Fibroblast of lung (primary cell): ENCODE measurements around the gene BEX5. TPM values are rescaled to one million over a fixed set of nuclear protein-coding genes. Genes with fewer than 3 reads are reported as not detected.
"Not testable (repeated sequence)": the region's sequence is repeated elsewhere in the genome, so short reads cannot be mapped to it uniquely, and the experiment has no call there.

ENCODE experiments used
- DNase-seq, 2 donors: peaks; one replicate each; pipeline versions ENCODE4 v3.0.0 to v3.0.0-alpha.2; 2010; ENCODE audit warnings: low read depth in 2 of 2
- H2AFZ ChIP-seq: 2 replicates; pipeline ENCODE4 v1.5.1; 2012; ENCODE audit warnings: low read length, control low read depth, inconsistent platforms
- H3K27ac ChIP-seq: 2 replicates; pipeline ENCODE4 v1.5.1; 2011; ENCODE audit warnings: low read length, control low read depth; ENCODE audit not compliant: insufficient read depth
- H3K27me3 ChIP-seq: 2 replicates; pipeline ENCODE4 v1.5.1; 2011; ENCODE audit warnings: mild to moderate bottlenecking, low read length; ENCODE audit not compliant: control insufficient read depth, insufficient read depth
- H3K36me3 ChIP-seq: 2 replicates; pipeline ENCODE4 v1.5.1; 2011; ENCODE audit warnings: low read length; ENCODE audit not compliant: control insufficient read depth, insufficient read depth
- H3K4me1 ChIP-seq: 2 replicates; pipeline ENCODE4 v1.5.1; 2011; ENCODE audit warnings: low read length; ENCODE audit not compliant: control insufficient read depth, insufficient read depth; ENCODE audit errors: extremely low read depth
- H3K4me2 ChIP-seq: 2 replicates; pipeline ENCODE4 v1.5.1; 2011; ENCODE audit warnings: low read length, control low read depth; ENCODE audit not compliant: insufficient read depth; ENCODE audit errors: extremely low read depth
- H3K4me3 ChIP-seq, 4 experiments: fragments of 200-600 bp in 1 of 4; sonication (generic) in 1 of 4; replicated peaks in 1 of 4; 2 replicates each; pipeline ENCODE4 v1.5.1; 2011 to 2016; ENCODE audit warnings: low read length in 4 of 4, low read depth in 3 of 4, mild to moderate bottlenecking in 3 of 4, control low read depth in 2 of 4, inconsistent platforms in 1 of 4, mixed read lengths in 1 of 4; ENCODE audit not compliant: insufficient read depth in 1 of 4; ENCODE audit errors: control extremely low read depth in 1 of 4
- H3K79me2 ChIP-seq: 2 replicates; pipeline ENCODE4 v1.5.1; 2012; ENCODE audit warnings: mild to moderate bottlenecking, low read length, inconsistent platforms; ENCODE audit not compliant: control insufficient read depth, insufficient read depth
- H3K9ac ChIP-seq: 2 replicates; pipeline ENCODE4 v1.5.1; 2011; ENCODE audit warnings: mild to moderate bottlenecking, low read length, control low read depth; ENCODE audit not compliant: insufficient read depth
- H3K9me3 ChIP-seq: 2 replicates; pipeline ENCODE4 v1.5.1; 2012; ENCODE audit warnings: low read depth, low read length; ENCODE audit not compliant: control insufficient read depth, insufficient read depth
- H4K20me1 ChIP-seq: 2 replicates; pipeline ENCODE4 v1.5.1; 2011; ENCODE audit warnings: low read length; ENCODE audit not compliant: control insufficient read depth, insufficient read depth; ENCODE audit errors: extremely low read depth
- EZH2 ChIP-seq: IDR thresholded peaks from 2 replicates; pipeline ENCODE4 v1.5.1; 2012; ENCODE audit warnings: low read length, control low read depth, mild to moderate bottlenecking; ENCODE audit errors: missing control alignments
- polyA plus RNA-seq, 2 donors: library from polyadenylated mRNA; depleted of rRNA in 1 of 2; stranded (reverse) in 1 of 2; unstranded in 1 of 2; fragments of >200 nt; gene quantifications; 2 replicates each; pipeline ENCODE4 v1.2.1, GENCODE V29; 2011 to 2012; ENCODE audit warnings: missing spikeins in 1 of 2
- total RNA-seq: library from RNA; depleted of rRNA; stranded (reverse); fragments of >200 nt; gene quantifications from 2 replicates; pipeline ENCODE4 v1.2.1, GENCODE V29; 2014
- TF ChIP-seq, protein P1 (sequence below), 2 donors: IDR thresholded peaks in 1 of 2; conservative IDR thresholded peaks in 1 of 2; 1 replicate in 1 of 2; 2 replicates in 1 of 2; pipeline ENCODE4 v1.5.1; 2011 to 2012; ENCODE audit warnings: low read length in 2 of 2, control low read depth in 1 of 2, inconsistent platforms in 1 of 2, low read depth in 1 of 2, mild to moderate bottlenecking in 1 of 2

The BEX5 gene
- total and polyA plus RNA-seq, 2 donors (not counting 1 experiment from before 2014, with no cell fraction given) = 0.14 TPM; not detected in 1

DNA sequence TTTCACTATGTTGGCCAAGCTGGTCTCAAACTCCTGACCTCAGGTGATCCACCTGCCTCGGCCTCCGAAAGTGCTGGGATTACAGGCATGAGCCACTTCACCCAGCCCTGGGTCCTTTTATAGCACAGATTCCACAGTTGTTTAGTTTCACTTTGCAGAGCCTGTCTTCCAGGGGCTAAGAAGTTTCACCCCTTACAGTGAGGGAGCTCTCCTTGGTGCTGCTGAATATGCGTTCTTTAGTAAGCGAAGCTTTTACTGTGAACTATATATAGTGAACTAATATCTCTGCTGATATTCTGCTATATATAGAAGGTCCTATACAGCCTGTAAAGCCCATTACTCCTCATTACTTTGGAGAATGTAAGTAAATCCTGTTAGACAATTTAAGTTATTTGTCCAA, 17.7 kb downstream of the BEX5 start:
- DNase-seq = no peak
- Histone ChIP-seq H3K4me2 (no peak overlapping the region), H3K36me3 (no peaks in the 10 kb centered on the region), H3K9ac (no peak overlapping the region), H3K9me3 (no peaks in the 10 kb centered on the region), H3K4me1 (no peaks in the 10 kb centered on the region), H4K20me1 (no peaks in the 10 kb centered on the region), H3K27me3 (no peaks in the 10 kb centered on the region), H3K27ac (no peak overlapping the region), H3K4me3 (no peak overlapping the region), H3K79me2 (no peaks in the 10 kb centered on the region), H2AFZ (no peak overlapping the region)
- TF ChIP-seq, protein P1, sequence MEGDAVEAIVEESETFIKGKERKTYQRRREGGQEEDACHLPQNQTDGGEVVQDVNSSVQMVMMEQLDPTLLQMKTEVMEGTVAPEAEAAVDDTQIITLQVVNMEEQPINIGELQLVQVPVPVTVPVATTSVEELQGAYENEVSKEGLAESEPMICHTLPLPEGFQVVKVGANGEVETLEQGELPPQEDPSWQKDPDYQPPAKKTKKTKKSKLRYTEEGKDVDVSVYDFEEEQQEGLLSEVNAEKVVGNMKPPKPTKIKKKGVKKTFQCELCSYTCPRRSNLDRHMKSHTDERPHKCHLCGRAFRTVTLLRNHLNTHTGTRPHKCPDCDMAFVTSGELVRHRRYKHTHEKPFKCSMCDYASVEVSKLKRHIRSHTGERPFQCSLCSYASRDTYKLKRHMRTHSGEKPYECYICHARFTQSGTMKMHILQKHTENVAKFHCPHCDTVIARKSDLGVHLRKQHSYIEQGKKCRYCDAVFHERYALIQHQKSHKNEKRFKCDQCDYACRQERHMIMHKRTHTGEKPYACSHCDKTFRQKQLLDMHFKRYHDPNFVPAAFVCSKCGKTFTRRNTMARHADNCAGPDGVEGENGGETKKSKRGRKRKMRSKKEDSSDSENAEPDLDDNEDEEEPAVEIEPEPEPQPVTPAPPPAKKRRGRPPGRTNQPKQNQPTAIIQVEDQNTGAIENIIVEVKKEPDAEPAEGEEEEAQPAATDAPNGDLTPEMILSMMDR (conservative IDR thresholded peaks at IDR 0.05 in 1 of 2, IDR thresholded peaks at IDR 0.05 in 1 of 2; ENCODE audit: low read depth in 1 of 2, low read length in 2 of 2) = no peak
- TF ChIP-seq EZH2 = no peak

DNA sequence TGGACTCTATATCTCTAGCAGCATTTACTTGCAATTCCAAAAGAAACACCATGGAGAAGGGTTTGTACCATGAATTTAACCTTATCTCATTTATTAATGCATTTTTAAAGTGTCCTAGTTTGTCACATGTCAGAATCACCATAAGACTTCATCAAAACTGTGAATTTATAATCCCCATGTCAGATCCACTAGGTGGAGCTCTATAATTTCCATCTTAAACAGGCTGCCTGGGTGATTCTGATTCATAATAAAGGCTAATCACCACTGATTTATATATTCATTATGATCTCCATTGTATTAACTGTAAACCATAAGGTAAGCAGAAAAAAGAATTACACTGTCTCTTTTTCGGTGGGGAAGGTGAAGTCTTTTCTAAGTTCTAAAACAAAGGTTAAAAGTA, 26.3 kb downstream of the BEX5 start:
- no peaks in the 10 kb centered on the region for H3K27me3 ChIP-seq
- TF ChIP-seq, protein P1 (conservative IDR thresholded peaks at IDR 0.05 in 1 of 2, IDR thresholded peaks at IDR 0.05 in 1 of 2; ENCODE audit: low read depth in 1 of 2, low read length in 2 of 2) = peak in 1 of 2 donors; percentile 19
- no peak for TF ChIP-seq EZH2
- H3K36me3 ChIP-seq = no peaks in the 10 kb centered on the region
- H3K4me1 ChIP-seq = no peaks in the 10 kb centered on the region
- DNase-seq = peak in 1 of 2 donors; percentile 4
- H3K27ac ChIP-seq = no peak overlapping the region
- H3K4me2 ChIP-seq = no peak overlapping the region
- no peak overlapping the region for H2AFZ ChIP-seq
- no peaks in the 10 kb centered on the region for H3K9me3 ChIP-seq
- H3K79me2 ChIP-seq = no peaks in the 10 kb centered on the region
- H3K9ac ChIP-seq = no peak overlapping the region
- H4K20me1 ChIP-seq = no peaks in the 10 kb centered on the region
- no peak overlapping the region for H3K4me3 ChIP-seq

DNA sequence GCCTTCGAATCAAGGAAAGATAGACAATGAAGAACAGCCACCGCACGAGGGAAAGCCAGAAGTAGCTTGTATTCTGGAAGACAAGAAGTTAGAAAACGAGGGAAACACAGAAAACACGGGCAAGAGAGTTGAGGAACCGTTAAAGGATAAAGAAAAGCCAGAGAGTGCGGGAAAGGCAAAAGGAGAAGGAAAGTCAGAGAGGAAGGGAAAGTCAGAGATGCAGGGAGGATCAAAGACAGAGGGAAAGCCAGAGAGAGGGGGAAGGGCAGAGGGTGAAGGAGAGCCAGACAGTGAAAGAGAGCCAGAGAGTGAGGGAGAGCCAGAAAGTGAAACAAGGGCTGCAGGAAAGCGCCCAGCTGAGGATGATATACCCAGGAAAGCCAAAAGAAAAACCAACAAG, 28.9 kb downstream of the BEX5 start:
- TF ChIP-seq, protein P1 (conservative IDR thresholded peaks at IDR 0.05 in 1 of 2, IDR thresholded peaks at IDR 0.05 in 1 of 2; ENCODE audit: low read depth in 1 of 2, low read length in 2 of 2) = no peak
- TF ChIP-seq EZH2 = no peak
- no peak overlapping the region for H2AFZ ChIP-seq
- no peaks in the 10 kb centered on the region for H3K27me3 ChIP-seq
- H3K9me3 ChIP-seq = no peaks in the 10 kb centered on the region
- DNase-seq = no peak
- no peaks in the 10 kb centered on the region for H3K36me3 ChIP-seq
- no peak overlapping the region for H3K9ac ChIP-seq
- H3K4me2 ChIP-seq = no peak overlapping the region
- no peaks in the 10 kb centered on the region for H3K79me2 ChIP-seq
- no peak overlapping the region for H3K27ac ChIP-seq
- no peaks in the 10 kb centered on the region for H4K20me1 ChIP-seq
- H3K4me3 ChIP-seq = no peak overlapping the region
- H3K4me1 ChIP-seq = no peaks in the 10 kb centered on the region

- DNase-seq, H3K27ac ChIP-seq, H3K36me3 ChIP-seq: not testable (repeated sequence)
These were observed 29.5 kb downstream of the BEX5 start for GRCh38 chrX:102126080-102126818.

DNA sequence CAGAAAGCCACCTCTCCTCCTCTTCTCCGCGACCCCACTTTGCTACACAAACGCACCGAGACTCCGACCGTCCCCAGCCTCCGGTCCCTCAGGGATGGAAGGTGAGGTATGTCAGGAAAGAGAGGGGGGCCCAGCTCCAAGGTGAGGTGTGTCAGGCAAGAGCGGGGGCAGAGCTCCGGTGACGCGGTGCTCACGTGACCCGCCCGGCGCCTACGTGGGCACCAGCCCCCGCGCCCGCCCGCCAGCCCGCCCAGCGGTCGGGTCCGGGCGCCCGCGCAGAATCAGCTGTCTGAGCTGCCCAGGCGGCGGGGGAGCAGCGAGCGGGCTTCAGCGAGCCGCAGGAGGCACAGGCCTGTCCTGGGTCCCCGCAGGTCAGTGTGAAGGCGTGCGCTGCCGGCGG, 30.3 kb downstream of the BEX5 start, which contains the start of gene TCEAL2:
TSS of gene TCEAL2 (plus strand) at position 244 of the 400 bp plus-strand sequence. CDS start 1,152 bp downstream, outside the sequence.
- not testable (repeated sequence) for H3K9ac ChIP-seq, H4K20me1 ChIP-seq, H3K4me1 ChIP-seq

More at GRCh38 chrX:102126080-102126818, 29.5 kb downstream of the BEX5 start:
- not testable (repeated sequence) for H3K4me2 ChIP-seq, H3K4me1 ChIP-seq, H3K79me2 ChIP-seq, H2AFZ ChIP-seq, H4K20me1 ChIP-seq, H3K4me3 ChIP-seq, H3K9me3 ChIP-seq, H3K27me3 ChIP-seq, H3K9ac ChIP-seq

More for the DNA sequence above, 30.3 kb downstream of the BEX5 start, which contains the start of gene TCEAL2:
- DNase-seq, H3K36me3 ChIP-seq, H3K4me3 ChIP-seq, H2AFZ ChIP-seq, H3K27ac ChIP-seq, H3K9me3 ChIP-seq, H3K27me3 ChIP-seq, H3K79me2 ChIP-seq, H3K4me2 ChIP-seq: not testable (repeated sequence)
